ENCODE results near the gene OR12D1. TPM values are rescaled to one million over a fixed set of nuclear protein-coding genes. Genes with fewer than 3 reads are reported as not detected.

Gene OR12D1
- total and polyA plus RNA-seq, 2 of the 4 experiments (the other 2 are of a cell fraction) = not detected

DNA sequence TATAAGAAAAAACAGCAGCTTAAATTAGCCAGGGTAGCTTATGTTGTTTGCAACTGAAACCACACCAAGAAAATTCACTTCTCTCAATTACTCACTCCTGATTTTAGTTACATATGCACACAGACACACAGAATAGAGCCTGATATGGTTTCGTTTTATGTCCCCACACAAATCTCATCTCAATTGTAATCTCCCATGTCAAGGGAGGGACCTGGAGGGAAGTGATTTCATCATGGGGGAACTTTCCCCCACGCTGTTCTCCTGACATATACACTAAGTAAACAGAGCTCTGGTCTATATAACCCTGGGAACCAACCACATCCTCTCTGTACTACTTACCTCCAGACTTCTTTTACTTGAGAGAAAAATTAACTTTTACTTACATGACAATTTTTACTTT is 9.8 kb downstream of the OR12D1 start:
- Histone ChIP-seq H3K4ac (ENCODE audit: low read depth, low read length) (no peak overlapping the region), H2BK15ac (ENCODE audit: low read depth, low read length) (no peak overlapping the region), H3K56ac (ENCODE audit: extremely low read depth, insufficient read depth, low read length) (no peak overlapping the region), H4K8ac (ENCODE audit: low read depth in 2 of 2, low read length in 2 of 2) (no peak overlapping the region), H3K18ac (ENCODE audit: low read depth, low read length) (no peak overlapping the region), H4K20me1 (ENCODE audit: insufficient read depth, low read length) (no peaks in the 10 kb centered on the region), H3K27me3 (ENCODE audit: control insufficient read depth, insufficient read depth, low read length) (no peaks in the 10 kb centered on the region), H3K79me1 (ENCODE audit: low read depth in 1 of 2, low read length in 2 of 2) (no peaks in the 10 kb centered on the region), H3K23ac (ENCODE audit: low read depth, low read length) (no peak overlapping the region), H3K27ac (ENCODE audit: insufficient read depth, low read length) (no peak overlapping the region), H3K4me2 (ENCODE audit: low read depth, low read length) (no peak overlapping the region), H3K14ac (replicated peaks; ENCODE audit: low read depth, low read length) (no peak overlapping the region), H3K9me3 (ENCODE audit: control insufficient read depth, insufficient read depth, low read length) (peaks cover 6% of the 10 kb centered on the region), H3K9ac (ENCODE audit: low read depth, low read length) (no peak overlapping the region), H3K9me1 (ENCODE audit: insufficient read depth, low read length) (no peaks in the 10 kb centered on the region), H2AFZ (replicated peaks; ENCODE audit: low read length, poor library complexity) (no peak overlapping the region), H4K5ac (ENCODE audit: low read depth, low read length) (no peak overlapping the region), H3K36me3 (ENCODE audit: control insufficient read depth, insufficient read depth, low read length) (no peaks in the 10 kb centered on the region), H3K4me1 (ENCODE audit: control insufficient read depth, insufficient read depth, low read length) (no peaks in the 10 kb centered on the region), H2BK5ac (ENCODE audit: low read depth, low read length, poor library complexity, severe bottlenecking) (no peak overlapping the region), H2BK120ac (ENCODE audit: low read depth, low read length) (no peak overlapping the region), H2BK20ac (ENCODE audit: low read depth, low read length) (no peak overlapping the region), H4K91ac (ENCODE audit: insufficient read depth, low read depth, low read length) (no peak overlapping the region), H2AK9ac (replicated peaks; ENCODE audit: low read depth, low read length, poor library complexity) (no peak overlapping the region), H2AK5ac (ENCODE audit: low read depth, low read length) (no peak overlapping the region), H3K4me3 (ENCODE audit: insufficient read depth, low read depth, low read length) (no peak overlapping the region)
- in situ Hi-C loops (cut with MboI; ENCODE audit: low sequenced_read_pairs) (no loop called here), dilution Hi-C loops (cut with HindIII; ENCODE audit: low sequenced_read_pairs, unreplicated experiment) (no loop called here), intact Hi-C loops (cut with micrococcal nuclease) (no loop called here)
- no TSS peak for BruUV-seq (replicated peaks)
- CTCF ChIA-PET = no interaction called here
- POLR2A ChIA-PET (ENCODE audit: unreplicated experiment) = no interaction called here
- no peak for ATAC-seq (ENCODE audit: low read depth)
- WGBS, 2 experiments (ENCODE audit: extremely low coverage in 2 of 2, insufficient read length in 1 of 2) = no CpG with 5 or more reads among the region's 2 CpGs
- TF ChIP-seq MAFK (IDR thresholded peaks at IDR 0.05; ENCODE audit: low read depth, low read length) = no peak
- no peak for TF ChIP-seq MAZ (IDR thresholded peaks at IDR 0.05; ENCODE audit: borderline replicate concordance, low read depth, low read length)
- TF ChIP-seq RFX5 (IDR thresholded peaks at IDR 0.05; ENCODE audit: low read depth, low read length) = no peak
- TF ChIP-seq FOS (IDR thresholded peaks at IDR 0.05; ENCODE audit: low read depth, low read length) = no peak
- TF ChIP-seq MXI1 (IDR thresholded peaks at IDR 0.05; ENCODE audit: borderline replicate concordance, low read depth, low read length) = no peak
- TF ChIP-seq CTCF (conservative IDR thresholded peaks at IDR 0.05; ENCODE audit: low read depth, low read length) = no peak
- TF ChIP-seq CEBPB (IDR thresholded peaks at IDR 0.05; ENCODE audit: low read depth, low read length) = no peak
- no peak for TF ChIP-seq RAD21 (IDR thresholded peaks at IDR 0.05; ENCODE audit: low read length)
- no peak for TF ChIP-seq USF2 (IDR thresholded peaks at IDR 0.05; ENCODE audit: low read depth, low read length)
- TF ChIP-seq POLR2A (IDR thresholded peaks at IDR 0.05; ENCODE audit: low read depth, low read length) = no peak
- TF ChIP-seq SMC3 (IDR thresholded peaks at IDR 0.05; ENCODE audit: low read depth, low read length) = no peak
- TF ChIP-seq BHLHE40 (IDR thresholded peaks at IDR 0.05; ENCODE audit: low read depth, low read length) = no peak
- TF ChIP-seq CHD1 (IDR thresholded peaks at IDR 0.05; ENCODE audit: low read depth, low read length) = no peak
- TF ChIP-seq, protein P1, sequence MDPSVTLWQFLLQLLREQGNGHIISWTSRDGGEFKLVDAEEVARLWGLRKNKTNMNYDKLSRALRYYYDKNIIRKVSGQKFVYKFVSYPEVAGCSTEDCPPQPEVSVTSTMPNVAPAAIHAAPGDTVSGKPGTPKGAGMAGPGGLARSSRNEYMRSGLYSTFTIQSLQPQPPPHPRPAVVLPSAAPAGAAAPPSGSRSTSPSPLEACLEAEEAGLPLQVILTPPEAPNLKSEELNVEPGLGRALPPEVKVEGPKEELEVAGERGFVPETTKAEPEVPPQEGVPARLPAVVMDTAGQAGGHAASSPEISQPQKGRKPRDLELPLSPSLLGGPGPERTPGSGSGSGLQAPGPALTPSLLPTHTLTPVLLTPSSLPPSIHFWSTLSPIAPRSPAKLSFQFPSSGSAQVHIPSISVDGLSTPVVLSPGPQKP (IDR thresholded peaks at IDR 0.05; ENCODE audit: borderline replicate concordance, low read depth, low read length) = no peak
- no peak for TF ChIP-seq RCOR1 (IDR thresholded peaks at IDR 0.05; ENCODE audit: insufficient replicate concordance, low read length)
- no peak for TF ChIP-seq NFE2L2 (IDR thresholded peaks at IDR 0.05; ENCODE audit: low read depth, low read length)
- DNase-seq = no peak

Data from IMR-90 (cell line).